T follicular helper cell (primary cell): ENCODE measurements around the gene DUS1L.

Experiments
- DNase-seq: peaks from one replicate; pipeline ENCODE4 v3.0.0-alpha.2; 2020; ENCODE audit warnings: low read depth

DUS1L gene

DNA sequence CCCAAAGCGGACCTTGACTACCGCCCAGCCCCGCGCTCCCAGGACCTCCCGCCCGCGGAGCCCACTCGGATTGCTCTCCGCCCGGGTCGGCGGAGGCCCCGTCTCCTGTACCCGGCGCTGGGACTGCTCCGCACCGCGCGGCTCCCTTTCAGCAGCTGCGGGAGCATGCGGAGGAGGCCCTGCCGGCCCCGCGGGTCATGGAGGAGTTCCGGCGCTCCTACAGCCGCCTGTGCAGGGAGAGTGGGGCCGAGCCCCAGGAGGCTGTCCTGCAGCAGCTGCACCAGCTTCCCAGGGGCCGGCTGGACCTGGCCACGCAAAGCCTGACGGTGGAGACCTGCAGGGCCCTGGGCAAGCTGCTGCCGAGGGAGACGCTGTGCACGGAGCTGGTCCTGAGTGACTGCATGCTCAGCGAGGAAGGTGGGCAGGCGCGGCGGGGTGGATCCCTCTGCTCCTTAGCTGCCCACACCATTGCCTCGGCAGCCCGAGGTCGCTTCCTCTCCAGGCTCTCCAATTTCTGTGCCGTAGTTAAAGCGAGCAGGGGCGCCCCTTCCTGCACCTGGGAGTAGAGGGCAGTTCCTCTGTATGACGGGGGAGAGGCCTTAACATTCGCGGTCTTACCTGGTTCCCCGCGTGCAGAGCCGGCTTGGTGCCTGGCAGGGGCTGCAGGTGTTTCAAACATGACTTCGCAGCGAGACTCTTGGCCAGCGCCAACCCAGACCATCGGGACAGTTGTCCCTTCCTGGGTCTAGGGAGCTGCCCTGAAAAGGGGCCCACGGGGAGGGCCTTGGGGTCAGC lies 42.0 kb downstream of the DUS1L start:
- no peak for DNase-seq

DNA sequence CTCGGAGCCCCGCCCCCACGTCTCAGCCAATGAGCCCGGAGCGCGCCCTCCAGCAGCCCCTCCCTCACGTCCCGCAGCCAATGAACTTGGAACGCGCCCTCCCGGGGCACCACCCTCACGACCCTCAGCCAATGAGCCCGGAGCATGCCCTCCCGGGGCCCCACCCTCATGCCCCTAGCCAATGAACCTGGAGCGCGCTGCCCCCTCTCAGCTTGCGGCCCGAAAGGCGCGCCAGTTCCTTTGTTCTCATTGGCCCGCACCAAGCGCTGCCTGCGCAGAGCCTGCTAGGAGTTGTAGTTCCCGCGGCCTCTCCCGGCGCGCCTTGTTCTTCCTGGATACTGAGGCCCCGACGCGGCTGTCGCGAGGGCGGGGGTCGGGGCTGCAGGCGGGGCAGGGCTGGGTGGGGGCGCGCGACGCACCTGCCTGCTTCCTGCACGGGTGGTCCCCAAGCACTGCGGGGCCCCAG lies 42.6 kb downstream of the DUS1L start, which contains the start of gene LRRC45:
Gene LRRC45 (plus strand): TSS at position 325 of the 466 bp plus-strand sequence. CDS start 339 bp downstream, outside the sequence.
- peak; percentile 99 for DNase-seq

DNA sequence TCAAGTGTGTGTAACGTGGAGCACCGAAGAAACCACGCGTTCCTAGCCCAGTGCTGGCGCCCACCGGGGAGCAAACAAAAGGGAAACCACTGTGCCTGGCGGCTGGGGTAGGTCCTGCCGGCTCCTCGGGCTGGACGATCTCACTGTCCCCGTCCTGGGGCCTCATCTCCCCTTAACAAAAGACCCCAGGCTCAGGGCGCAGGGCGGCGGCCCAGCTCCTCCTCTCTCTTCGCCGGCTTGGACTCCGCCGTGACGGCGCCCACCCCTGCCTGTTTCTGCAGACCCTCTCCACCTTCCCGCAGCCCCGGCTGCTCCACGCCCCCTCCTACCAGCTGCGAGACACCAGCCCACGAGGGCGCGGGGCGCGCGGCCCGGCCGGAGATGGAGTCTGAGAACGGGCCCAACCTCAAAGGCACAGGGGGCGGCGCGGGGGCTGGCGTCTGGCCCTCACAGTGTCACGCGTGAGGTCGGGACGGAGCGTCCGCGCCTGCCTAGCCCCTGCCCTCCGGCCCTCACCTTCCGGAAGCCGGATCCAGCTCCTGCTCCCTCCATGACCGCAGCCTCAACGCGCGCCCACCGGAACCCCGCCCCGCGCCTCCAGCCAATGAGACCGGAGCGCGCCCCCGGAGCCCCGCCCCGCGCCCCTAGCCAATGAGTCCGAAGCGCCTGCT lies 43.2 kb downstream of the DUS1L start, which contains the start of gene CENPX:
Gene CENPX (minus strand): TSS at position 569 of the 671 bp plus-strand sequence. CDS start 17 bp downstream, at position 552.
- no peak for DNase-seq

DNA sequence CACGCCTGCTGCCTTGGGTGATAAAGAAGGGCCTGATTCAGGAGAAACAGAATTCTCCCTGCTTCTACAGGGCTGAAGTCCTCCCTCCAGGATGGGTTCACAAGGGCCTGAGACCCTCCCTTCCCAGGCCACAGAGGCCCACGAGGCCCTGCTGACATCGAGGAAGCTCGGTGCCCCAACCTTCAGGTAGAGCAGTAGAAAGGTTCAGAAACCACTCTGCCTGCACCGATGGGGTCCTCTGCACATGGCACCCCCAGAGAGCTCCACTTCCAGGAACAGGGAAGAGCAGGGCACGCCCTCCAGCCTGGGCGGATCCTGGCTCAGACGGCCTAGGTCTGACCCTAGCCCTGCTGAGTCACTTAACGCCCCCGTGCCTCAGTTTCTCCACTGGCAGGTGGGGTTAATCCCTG lies 43.7 kb downstream of the DUS1L start:
- no peak for DNase-seq

DNA sequence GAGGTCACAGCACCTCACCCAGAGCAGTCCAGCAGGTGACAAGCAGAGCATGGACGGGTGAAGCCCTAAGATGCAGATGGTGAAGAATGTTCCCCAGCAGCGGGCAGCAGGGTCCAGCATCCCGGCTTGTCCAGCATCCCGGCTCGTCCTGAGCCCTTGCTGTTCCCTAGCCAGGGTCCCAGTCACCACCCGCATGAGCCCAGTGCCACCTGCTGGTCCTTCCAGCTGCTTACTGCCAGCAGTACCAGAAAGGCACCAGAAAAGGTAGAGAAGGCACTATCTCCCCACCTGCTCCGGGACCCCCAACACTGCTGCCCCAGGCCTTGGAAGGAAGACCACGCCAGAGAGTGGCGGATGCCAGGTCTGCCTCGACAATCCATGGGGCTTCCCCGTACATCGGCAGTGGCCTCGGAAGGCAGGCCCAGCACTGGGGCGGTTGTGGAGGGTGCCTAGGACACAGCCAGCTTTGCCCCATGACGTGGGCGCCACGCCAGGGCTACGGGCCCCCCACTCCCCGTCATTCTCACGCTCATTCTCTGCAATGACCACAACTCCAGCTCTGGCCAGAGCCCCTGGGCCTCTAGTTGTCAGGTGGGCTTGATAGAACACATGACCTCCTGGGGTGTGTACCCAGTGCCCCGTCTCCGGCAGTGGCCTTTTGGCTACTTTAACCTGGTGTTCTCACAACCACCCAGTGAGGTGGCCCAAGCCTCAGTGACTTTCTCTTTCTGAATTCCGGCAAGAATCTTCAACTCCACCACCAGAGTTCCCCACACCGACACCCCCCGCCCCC lies 44.3 kb downstream of the DUS1L start:
- DNase-seq, result peak; percentile 45

DNA sequence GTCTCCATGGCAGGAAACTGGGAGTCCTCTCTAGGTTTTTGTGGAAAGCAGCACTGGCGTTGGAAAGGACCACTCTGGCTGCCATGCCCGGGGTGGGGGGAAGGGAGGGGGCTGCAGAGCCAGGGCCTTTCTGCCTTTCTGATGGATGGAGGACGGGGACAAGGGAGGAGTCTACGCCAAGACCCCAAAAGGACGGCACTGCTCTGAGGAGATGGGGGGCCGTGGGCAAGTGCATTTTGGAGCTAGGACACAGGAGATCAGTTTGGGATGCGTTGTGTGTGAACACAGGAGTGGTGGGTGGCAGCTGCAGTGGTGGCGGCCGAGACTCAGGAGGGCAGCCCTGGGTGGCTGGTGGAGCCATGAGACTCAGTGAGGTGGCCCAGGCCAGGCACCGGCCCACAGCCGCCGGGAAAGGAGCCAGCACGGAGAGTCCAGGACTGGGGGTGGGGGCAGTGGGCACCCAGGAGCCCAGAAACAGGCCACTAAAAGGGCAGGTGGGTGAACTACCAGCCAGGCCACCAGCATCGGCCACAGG lies 45.0 kb downstream of the DUS1L start:
- DNase-seq, result no peak

DNA sequence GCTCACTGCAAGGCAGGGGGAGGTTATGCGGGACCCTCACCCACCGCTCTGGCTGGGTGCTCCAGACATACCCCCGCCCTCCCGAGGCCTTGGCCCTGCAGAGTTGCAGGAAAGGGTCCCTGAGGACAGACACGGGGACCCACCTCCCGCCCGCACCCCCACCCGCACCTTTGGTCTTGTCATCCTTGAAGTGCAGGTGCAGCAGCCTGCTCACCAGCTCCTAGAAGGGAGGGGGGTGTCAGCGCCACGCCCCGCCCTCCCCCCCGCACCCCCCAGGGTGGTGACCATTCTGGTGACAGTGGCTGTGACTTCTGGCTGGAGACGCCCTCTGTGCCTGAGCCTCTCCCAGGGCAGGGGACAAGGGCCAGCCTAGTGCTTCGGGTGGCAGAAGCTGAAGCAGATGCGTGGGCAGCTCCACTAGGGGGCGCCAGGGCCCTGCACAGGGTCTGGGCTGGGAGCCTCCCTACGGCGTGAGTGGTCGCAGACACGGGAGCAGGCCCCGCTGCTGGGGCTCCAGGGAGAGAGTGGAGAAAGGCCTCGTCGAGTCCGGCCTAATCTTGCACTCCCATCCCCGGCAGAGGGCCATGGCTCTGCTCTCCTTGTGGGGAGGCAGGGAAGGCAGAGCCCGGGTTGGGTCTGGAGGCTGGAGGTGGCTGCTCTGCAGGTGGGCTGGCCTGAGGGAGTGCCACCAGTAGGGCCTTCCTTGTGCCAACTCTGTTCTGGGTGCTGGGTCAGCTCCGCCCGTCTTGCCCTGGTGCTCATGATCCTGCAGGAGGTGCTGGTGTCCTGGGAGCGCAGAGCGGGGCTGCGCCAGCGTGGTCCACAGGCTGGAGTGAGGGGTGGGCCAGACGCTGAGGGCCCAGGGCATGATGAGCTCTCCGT lies 45.7 kb downstream of the DUS1L start:
- DNase-seq, result peak; percentile 42

DNA sequence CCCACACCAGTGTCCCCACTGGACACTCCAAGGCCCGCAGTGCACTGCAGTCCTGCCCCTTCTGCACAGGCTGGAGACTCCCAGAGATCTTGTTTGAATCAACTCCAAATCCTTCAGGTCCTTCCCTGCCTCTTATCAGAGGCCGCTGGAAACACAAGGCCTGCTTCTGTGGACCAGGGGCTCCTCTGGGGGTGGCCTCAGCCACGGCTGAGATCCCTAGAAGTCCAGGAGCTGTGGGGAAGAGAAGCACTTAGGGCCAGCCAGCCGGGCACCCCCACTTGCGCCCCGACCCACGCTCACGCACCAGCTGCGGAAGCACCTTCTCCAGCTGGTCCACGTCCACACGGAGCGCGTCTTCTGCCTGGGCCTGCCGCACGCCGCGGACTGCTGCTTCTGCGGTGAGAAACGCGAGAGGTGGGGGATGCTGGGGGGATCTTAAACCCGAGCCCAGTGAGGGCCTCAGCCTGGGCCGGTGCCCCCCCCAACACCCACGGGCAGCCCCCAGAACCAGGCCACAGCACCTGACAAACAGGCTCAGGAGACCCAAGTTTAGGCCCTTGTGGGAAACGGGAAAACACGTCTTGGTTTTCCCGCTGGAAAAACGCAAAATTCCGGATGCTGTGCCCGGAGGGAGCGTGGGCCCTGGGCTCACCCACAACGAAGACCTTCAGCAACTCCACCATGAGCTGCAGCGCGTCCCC lies 46.5 kb downstream of the DUS1L start:
- DNase-seq, result no peak

DNA sequence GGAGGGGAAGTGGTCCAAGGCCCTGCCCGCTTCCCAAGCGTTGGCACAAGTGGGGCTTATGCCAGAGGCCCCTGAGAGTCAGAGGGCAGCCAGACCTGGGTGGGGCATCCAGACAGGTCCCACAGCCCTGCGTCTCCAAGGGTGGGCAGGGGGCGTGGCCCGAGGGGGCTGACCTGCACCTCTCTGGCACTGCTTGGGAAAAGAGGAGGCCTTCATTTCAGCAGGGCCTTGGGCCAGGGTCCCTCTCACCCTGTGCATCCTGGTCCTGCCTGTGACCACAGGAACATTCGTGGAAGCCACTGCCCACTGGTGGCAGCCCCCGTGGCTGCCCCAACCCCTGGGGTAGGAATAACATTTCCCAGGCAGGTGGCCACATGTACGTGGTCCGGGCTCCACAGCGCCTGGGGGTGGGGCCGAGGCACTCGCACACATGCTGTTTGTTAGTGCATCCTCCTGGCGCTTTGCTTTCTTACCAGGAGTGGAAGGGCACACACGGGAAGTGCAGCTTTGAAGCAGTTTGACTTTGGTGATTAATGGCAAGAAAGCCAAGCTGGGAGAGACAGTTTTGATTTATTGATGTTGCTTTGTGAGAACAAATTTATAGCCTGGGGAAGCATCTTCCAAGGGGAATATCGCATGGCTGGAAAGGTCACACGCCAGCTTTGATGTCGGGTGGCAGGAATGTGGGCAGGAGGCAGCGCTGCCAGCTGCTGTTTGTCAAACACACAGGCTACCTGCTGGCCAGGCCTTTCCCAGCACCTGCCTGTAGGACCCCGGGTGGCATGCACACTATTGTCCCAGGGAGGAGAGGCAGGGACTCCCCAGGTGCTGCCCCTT lies 47.2 kb downstream of the DUS1L start:
- no peak for DNase-seq

DNA sequence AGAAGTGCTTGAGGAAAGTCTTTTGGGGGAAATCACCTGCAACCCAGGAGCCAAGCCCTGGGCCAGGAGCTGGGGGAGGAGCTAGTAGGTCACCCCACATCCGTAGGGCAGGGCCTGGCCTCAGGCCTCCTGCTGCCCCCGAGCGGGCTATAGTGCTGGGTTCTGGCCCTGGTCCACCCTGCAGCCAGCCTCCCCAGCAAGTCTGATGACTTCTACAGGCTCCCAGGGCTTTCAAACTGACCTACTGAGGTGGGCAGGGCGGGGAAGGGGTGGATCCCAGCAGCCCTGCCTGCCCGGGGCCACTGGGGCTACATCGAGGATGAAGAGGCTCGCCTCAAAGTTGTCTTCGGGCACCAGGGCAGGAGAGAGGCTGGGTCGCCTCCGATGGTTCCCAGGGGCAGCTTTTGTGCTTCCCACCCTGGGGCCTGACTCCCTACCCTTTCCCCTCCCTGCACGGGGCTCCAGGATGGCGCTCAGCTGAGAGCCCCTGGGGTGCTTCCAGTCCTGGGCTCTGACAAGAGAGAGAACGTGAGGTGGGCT lies 47.9 kb downstream of the DUS1L start:
- no peak for DNase-seq

DNA sequence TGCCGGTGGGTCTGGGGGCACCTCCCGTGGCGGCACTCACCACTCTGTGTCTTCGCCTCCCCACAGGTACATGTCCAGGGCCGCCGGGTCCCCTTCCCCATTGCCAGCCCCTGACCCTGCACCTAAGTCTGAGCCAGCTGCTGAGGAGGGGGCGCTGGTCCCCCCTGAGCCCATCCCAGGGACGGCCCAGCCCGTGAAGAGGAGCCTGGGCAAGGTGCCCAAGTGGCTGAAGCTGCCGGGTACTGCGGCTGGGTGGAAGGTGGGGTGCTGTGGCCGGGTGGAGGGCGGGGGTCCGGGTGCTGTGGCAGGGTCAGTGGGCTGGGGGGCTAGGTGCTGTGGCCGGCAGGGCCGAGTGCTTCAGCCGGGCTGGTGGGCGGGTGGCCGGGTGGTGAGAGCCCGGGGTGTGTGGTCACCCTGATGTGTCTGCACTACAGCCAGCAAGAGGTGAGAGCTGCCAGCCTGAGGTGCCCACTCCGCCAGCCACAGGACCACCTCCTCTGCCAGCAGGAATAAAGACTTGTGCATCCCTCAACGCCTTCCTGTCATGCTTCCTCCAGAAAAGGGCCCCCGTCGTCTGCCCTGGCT lies 48.6 kb downstream of the DUS1L start:
- no peak for DNase-seq

DNA sequence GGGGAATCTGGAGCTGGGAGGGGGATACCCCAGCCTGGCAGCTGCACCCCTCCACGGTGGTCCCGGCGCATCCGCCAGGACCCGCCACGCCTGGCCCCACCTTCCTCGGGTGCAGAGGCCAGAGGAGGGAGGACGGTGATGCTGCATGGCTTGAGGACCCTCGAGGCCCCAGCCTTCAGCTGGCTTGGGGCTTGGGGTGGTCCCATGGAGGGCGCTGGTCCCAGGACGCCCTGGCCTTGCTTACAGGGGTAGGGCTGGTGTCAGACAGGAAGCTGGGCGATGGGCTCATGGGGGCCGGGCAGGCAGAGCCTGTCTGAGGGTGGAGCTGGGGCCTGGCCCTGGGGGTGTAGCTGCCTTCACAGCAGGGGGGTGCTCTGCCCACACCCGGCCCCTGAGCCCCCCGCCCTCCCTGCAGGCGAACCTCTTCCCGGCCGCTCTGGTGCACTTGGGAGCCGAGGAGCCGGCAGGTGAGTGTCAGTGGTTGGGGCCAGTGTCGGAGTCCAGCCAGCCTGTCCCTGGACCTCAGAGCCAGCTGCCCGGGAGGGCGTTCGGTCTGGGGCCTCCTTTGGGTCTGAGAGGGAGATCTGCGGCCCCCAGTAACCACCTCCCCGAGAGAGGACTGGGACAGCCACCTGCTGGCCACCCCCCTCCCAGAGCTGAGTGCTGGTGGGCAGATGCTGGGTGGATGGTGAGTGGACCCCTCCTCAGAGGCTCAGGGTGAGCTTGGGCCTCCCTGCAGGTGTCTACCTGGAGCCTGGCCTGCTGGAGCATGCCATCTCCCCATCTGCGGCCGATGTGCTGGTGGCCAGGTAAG lies 49.3 kb downstream of the DUS1L start:
- no peak for DNase-seq

DNA sequence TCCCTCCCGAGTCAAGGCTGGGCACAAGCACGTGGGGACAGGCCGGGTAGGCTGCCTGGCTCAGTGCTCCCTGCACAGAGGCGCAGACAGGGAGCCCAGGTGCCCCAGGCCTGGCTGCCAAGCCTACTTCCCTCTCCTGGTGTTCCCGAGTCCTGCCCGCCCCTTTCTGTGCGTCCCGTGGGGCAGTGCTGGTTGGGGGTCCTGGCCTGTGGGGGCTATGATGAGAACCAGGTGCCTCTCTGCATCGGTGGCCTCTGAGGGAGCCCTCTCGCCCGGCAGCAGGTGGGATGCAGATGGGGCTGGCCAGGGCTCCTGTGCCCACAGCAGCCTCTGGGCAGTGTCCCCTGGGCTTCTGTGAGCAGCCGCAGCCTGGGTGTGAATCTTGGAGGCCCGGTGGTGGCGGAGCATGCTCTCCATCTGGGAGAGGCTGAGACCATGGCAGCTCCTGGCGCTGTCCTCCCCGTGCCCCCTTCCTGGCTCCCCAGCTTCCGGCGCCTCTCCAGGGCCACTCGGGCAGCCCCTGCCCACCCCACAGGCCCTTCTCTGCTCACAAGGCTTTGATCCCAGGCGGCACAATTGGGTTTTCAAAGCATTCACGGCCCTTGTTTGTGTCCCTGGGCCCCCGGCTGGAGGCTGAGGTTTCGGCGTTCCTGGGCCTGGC lies 50.2 kb downstream of the DUS1L start:
- no peak for DNase-seq

DNA sequence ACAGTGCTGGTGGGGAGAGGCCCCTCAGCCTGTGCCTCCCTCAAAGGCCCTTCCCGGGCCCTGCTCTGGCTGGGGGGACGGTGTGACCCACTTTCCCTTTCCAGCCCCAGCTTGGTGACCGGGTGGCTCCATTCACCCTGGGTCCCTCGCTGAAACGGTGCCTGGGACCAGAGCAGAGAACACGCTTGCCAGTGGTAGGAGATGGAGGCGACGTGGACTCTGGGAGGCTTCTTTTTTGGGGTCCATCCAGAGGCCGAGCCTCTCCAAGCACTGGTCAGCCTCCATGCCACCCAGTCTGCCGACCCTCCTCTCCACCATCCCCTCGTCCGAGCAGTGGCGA lies 50.7 kb downstream of the DUS1L start:
- no peak for DNase-seq

DNA sequence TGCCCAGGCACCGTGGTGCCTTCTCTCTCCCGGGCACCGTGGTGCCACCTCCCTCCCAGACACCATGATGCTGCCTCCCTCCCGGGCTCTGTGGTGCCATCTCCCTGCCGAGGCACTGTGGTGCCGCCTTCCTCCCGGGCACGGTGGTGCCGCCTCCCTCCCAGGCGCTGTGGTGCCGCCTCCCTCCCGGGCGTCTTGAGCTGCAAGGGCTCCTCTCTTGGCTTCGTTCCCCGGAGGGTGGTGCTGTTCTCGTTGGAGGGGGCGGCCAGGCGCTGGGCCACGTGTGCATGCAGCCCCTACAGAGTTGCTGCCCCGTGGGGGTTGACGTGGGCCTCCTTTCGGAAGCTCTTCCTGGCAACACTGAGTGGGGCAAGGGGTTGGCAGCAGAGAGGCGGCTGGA lies 51.2 kb downstream of the DUS1L start:
- no peak for DNase-seq

DNA sequence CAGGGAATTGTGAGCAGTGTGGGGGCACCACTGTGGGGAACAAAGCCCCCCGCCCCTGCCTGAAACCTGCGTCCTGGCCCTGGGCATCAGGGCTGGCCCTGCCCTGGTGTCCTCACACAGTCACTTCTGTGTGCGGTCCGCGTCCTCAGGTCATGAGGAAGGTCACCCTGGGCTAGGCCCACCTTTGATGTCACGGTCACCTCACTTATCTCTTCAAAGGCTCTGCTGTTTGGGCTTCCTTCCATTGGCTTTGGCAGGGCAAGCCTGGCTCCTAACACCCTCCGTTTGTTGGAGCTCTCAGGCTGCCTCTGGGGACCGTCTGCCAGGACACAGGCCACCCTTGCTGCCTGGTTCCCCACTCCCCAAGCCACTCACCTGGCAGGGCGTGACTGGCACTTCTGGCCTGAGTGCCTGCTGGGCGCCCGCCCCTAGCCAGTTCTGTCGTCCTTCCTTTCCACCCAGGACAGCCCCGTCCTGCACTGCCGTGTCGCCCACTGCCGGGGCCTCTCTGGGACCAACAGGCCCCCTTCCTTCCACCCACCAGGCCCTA lies 51.8 kb downstream of the DUS1L start:
- no peak for DNase-seq

DNA sequence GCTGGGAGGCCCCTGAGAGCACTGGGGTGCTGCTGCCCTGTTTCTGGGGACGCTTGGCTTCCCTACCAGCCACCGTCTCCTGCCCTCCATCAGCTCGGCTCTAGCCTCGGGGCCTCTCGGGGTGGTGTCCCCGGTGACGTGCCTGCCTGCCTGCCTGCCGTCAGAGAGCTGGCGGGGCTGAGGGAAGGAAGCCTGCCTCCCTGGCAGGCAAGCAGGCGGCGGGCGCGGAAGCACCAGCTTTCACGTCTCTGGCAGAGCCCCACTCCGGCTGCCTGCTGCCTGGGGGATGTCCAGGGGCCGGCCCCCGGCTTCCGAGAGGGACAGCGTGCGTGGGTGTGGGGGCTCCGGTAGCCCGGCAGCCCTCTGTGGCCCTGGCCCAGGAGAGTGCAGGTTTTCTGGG lies 52.3 kb downstream of the DUS1L start:
- DNase-seq, result no peak
